D721Med (cell line): ENCODE results near the gene PAQR9.

ENCODE experiments used
- DNase-seq: peaks from one replicate; pipeline ENCODE4 v3.0.0; 2011; ENCODE audit warnings: low spot score; ENCODE audit not compliant: insufficient read length
- FAIRE-seq: peaks from 2 replicates; lab custom pipeline; 2011; peaks lifted over from hg19 to GRCh38; lab: Jason Lieb, UNC
- CTCF ChIP-seq: IDR thresholded peaks from 2 replicates; pipeline ENCODE4 v1.5.1; 2012; ENCODE audit warnings: mild to moderate bottlenecking, control low read depth; ENCODE audit not compliant: insufficient read depth; ENCODE audit errors: missing control alignments

PAQR9 gene

GRCh38 chr3:142950972-142951371, 12.5 kb downstream of the PAQR9 start:
- no peak for TF ChIP-seq CTCF
- no peak for FAIRE-seq

DNA sequence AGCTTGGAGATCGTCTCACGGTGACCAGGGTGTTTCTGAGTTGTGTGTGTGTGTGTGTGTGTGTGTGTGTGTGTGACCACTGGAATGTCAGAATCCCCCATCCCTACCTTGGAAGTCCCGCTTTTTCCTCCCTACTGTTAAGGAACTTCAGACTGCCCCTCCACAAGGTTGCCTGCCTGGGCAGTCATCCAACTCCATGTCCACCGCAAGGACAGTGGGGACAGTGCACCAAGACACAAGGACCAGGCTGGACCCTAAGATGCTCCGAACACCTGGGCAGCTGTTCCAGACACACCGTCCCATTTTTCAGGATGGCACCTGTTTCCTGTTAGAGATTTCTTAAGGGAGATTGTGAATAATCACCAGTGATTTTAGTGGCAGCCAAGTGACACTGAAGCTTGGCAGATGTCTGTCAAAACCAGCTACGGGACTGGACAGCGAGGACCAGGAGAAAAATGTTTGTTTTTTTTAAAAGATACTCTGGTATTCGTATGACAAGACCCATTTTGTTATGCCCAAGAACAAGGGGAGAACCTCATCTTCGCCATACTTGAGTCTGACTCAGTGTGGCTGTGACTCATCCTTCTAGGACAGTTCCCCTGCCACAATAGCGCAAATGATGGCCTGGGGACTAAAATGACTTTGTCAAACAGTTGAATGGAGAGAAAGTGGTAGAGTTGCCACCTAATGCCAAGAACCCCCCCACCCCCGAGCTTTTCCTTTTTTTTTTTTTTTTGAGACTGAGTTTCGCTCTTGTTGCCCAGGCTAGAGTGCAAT, 15.5 kb downstream of the PAQR9 start:
- no peak for FAIRE-seq
- no peak for TF ChIP-seq CTCF
- DNase-seq = no peak

More at GRCh38 chr3:142950972-142951371, 12.5 kb downstream of the PAQR9 start:
- no peak for DNase-seq

DNA sequence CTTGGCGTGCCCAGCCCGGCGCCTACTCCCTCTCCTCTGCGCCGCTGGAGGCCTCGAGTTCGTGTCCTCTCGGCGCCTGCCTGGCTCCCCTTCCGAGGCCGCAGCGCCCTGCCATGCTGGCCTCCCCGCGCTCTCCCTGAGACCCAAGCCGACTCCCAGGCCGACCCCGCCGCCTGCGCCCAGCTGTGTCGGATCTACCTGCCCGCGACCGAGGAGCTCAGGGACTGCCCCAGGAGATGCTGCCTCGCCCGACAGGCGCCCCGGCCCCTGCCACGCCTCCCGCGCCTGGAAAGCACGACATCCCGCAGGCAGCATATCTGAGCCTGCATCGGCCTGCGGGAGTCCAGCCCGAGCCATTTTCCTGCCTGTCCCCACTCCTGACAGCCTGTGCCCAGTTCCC, 16.1 kb downstream of the PAQR9 start:
- DNase-seq (no peak), FAIRE-seq (no peak)
- TF ChIP-seq CTCF = no peak

DNA sequence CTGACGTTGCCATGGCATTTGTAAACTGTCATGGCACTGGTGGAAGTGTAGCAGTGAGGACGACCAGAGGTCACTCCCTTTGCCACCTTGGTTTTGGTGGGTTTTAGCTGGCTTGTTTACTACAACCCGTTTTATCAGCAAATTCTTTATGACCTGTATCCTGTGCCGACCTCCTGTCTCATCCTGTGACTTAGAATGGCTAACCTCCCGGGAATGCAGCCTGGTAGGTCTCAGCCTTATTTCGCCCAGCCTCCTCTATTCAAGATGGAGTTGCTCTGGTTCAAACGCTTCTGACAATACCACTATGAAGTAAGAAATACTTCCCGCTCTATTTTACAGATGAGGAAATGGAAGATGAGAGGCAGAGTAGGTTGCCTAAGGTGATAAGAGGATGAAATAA, 16.6 kb downstream of the PAQR9 start:
- DNase-seq = no peak
- no peak for TF ChIP-seq CTCF
- FAIRE-seq = no peak

DNA sequence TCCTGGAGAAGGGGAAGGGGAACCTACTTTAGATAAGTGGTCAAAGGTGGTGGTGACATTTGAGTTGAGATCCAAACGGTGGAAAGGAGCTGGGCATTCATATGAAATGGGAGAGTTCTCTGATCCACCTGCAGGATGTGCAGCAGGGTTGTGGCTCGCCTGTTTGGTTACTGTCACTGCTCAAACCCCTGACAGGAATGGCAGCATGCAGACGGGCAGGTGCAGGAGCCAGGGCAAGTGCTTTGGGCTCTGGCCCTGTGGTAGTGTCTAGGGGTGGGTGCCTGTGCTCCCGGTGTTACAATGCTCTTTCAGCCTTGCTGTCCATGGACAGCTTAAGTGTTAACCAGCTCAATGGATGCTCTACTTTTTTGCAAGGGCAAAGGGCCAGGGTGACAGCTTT, 18.5 kb downstream of the PAQR9 start:
- no peak for TF ChIP-seq CTCF
- no peak for FAIRE-seq
- DNase-seq = no peak

DNA sequence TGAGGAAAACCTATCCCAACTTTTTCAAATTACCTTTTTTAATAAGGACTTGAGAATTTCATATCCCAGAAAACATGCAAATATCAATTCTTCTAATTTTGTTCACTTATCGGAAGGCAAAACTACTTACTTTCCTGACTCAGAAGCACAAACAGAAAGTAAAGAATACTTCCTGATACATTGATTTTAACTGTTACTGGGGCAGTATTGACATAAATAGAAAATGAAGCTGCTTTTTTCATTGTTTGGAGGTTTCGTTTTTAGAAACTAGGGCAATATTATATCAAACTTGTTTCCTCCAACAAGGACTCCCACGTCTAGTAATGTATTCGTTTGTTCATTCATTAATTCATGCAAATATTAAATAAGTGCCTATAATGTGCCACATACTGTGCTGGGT, 19.1 kb downstream of the PAQR9 start:
- FAIRE-seq = no peak
- no peak for DNase-seq
- no peak for TF ChIP-seq CTCF

DNA sequence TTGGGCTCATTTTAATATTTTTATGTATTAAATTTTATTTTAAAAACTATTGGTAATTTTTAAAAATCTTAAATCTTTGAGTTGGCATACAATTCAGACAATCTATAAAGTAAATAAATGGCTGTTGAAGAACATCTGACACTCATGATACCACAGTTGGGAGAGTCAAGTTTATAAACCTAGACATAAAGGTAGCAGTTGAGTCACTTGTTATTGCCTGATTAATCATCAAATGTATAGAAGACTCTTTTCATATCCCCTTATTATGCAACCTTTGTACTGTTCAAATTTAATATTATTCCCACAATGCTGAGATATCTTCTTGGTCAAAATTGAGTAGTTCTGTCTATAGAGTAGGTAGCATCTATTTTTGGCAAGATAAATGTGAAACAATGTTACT, 19.6 kb downstream of the PAQR9 start:
- DNase-seq = no peak
- no peak for FAIRE-seq
- TF ChIP-seq CTCF = no peak
